Measurements from ENCODE around the gene NEK7.

- TF ChIP-seq CTCF (IDR thresholded peaks at IDR 0.05; ENCODE audit: low read length) (no peak), EZH2 (IDR thresholded peaks at IDR 0.05; ENCODE audit: borderline replicate concordance, low read length) (no peak)
Measured at GRCh38 chr1:198212126-198212525, 55.3 kb downstream of the NEK7 start.

Measured in OCI-LY1 (cell line).